ENCODE measurements around the gene ZNF595.
"Not testable (repeated sequence)": the region's sequence is repeated elsewhere in the genome, so short reads cannot be mapped to it uniquely, and the experiment has no call there.

ZNF595 gene

GRCh38 chr4:52804-53479 is at the start of gene ZNF595:
Gene ZNF595 (plus strand): TSS chr4:53321. CDS start chr4:53489, 168 bp downstream.
- DNase-seq (ENCODE audit: low read depth in 2 of 2) = not testable (repeated sequence)

GRCh38 chr4:9937-10870 is 42.9 kb upstream of the ZNF595 start:
- DNase-seq (ENCODE audit: low read depth in 2 of 2) = not testable (repeated sequence)

GRCh38 chr4:11095-11815 is 41.9 kb upstream of the ZNF595 start:
- DNase-seq (ENCODE audit: low read depth in 2 of 2) = not testable (repeated sequence)

GRCh38 chr4:11816-12417 is 41.2 kb upstream of the ZNF595 start:
- peak in 1 of 2 donors; percentile 34 for DNase-seq (ENCODE audit: low read depth in 2 of 2)

- DNase-seq (ENCODE audit: low read depth in 2 of 2) = not testable (repeated sequence)
Observed at GRCh38 chr4:18128-18527, 35.0 kb upstream of the ZNF595 start.

GRCh38 chr4:18589-18988 is 34.5 kb upstream of the ZNF595 start:
- not testable (repeated sequence) for DNase-seq (ENCODE audit: low read depth in 2 of 2)

GRCh38 chr4:22882-23281 is 30.2 kb upstream of the ZNF595 start:
- not testable (repeated sequence) for DNase-seq (ENCODE audit: low read depth in 2 of 2)

GRCh38 chr4:24359-24758 is 28.8 kb upstream of the ZNF595 start:
- DNase-seq (ENCODE audit: low read depth in 2 of 2) = not testable (repeated sequence)

GRCh38 chr4:27501-27900 is 25.6 kb upstream of the ZNF595 start:
- not testable (repeated sequence) for DNase-seq (ENCODE audit: low read depth in 2 of 2)

- DNase-seq (ENCODE audit: low read depth in 2 of 2) = not testable (repeated sequence)
Observed at GRCh38 chr4:28767-29542, 24.2 kb upstream of the ZNF595 start.

GRCh38 chr4:33314-33713 is 19.8 kb upstream of the ZNF595 start:
- not testable (repeated sequence) for DNase-seq (ENCODE audit: low read depth in 2 of 2)

GRCh38 chr4:36559-37415 is 16.3 kb upstream of the ZNF595 start:
- not testable (repeated sequence) for DNase-seq (ENCODE audit: low read depth in 2 of 2)

- not testable (repeated sequence) for DNase-seq (ENCODE audit: low read depth in 2 of 2)
Observed at GRCh38 chr4:38202-38601, 14.9 kb upstream of the ZNF595 start.

GRCh38 chr4:43375-43774 is 9.7 kb upstream of the ZNF595 start:
- DNase-seq (ENCODE audit: low read depth in 2 of 2) = not testable (repeated sequence)

- not testable (repeated sequence) for DNase-seq (ENCODE audit: low read depth in 2 of 2)
Observed at GRCh38 chr4:51253-51652, 1.9 kb upstream of the ZNF595 start.

GRCh38 chr4:51655-52277 is 1.4 kb upstream of the ZNF595 start:
- not testable (repeated sequence) for DNase-seq (ENCODE audit: low read depth in 2 of 2)

- not testable (repeated sequence) for DNase-seq (ENCODE audit: low read depth in 2 of 2)
Observed at GRCh38 chr4:53521-53920, 400 bp downstream of the ZNF595 start.

GRCh38 chr4:64733-65132 is 11.6 kb downstream of the ZNF595 start:
- not testable (repeated sequence) for DNase-seq (ENCODE audit: low read depth in 2 of 2)

GRCh38 chr4:71830-72229 is 18.7 kb downstream of the ZNF595 start:
- no peak for DNase-seq (ENCODE audit: low read depth in 2 of 2)

All from stimulated activated CD8-positive, alpha-beta memory T cell treated with anti-CD3 and anti-CD28 coated beads, Interleukin-2, amount 100 ng/mL, for 48 hours (primary cell).